ENCODE results near the gene TTC5.
"Not testable (repeated sequence)": the region's sequence is repeated elsewhere in the genome, so short reads cannot be mapped to it uniquely, and the experiment has no call there.

Gene TTC5

GRCh38 chr14:20306079-20306423 lies 300 bp upstream of the TTC5 start:
- Histone ChIP-seq H3K4me3 (ENCODE audit: low read depth, low read length) (peak overlapping the region; percentile 85), H3K79me2 (peaks cover 7% of the 10 kb centered on the region), H3K4me2 (ENCODE audit: low read length) (no peak overlapping the region), H3K27me3 (ENCODE audit: control insufficient read depth, insufficient read depth, low read length) (no peaks in the 10 kb centered on the region), H3K4me1 (peaks cover 8% of the 10 kb centered on the region), H3K9me3 (ENCODE audit: control insufficient read depth, low read length) (no peaks in the 10 kb centered on the region), H3K9ac (no peak overlapping the region), H3K27ac (no peak overlapping the region), H3K36me3 (ENCODE audit: control insufficient read depth, insufficient read depth, low read length) (no peaks in the 10 kb centered on the region), H2AFZ (peak overlapping the region; percentile 63)
- no peak for TF ChIP-seq CTCF (IDR thresholded peaks at IDR 0.05)

- Histone ChIP-seq H3K9me3 (ENCODE audit: control insufficient read depth, low read length) (no peaks in the 10 kb centered on the region), H3K36me3 (ENCODE audit: control insufficient read depth, insufficient read depth, low read length) (no peaks in the 10 kb centered on the region), H3K4me1 (peaks cover 8% of the 10 kb centered on the region), H3K9ac (no peak overlapping the region), H3K4me3 (ENCODE audit: low read depth, low read length) (no peak overlapping the region), H3K79me2 (peaks cover 7% of the 10 kb centered on the region), H3K27me3 (ENCODE audit: control insufficient read depth, insufficient read depth, low read length) (no peaks in the 10 kb centered on the region), H2AFZ (no peak overlapping the region), H3K4me2 (ENCODE audit: low read length) (no peak overlapping the region), H3K27ac (no peak overlapping the region)
- no peak for TF ChIP-seq CTCF (IDR thresholded peaks at IDR 0.05)
Measured at GRCh38 chr14:20302042-20302755, 3.6 kb downstream of the TTC5 start.

- Histone ChIP-seq H3K4me1 (no peaks in the 10 kb centered on the region), H3K4me3 (ENCODE audit: low read depth, low read length) (no peak overlapping the region), H2AFZ (no peak overlapping the region), H3K79me2 (no peaks in the 10 kb centered on the region), H3K27ac (no peak overlapping the region), H3K27me3 (ENCODE audit: control insufficient read depth, insufficient read depth, low read length) (no peaks in the 10 kb centered on the region), H3K4me2 (ENCODE audit: low read length) (no peak overlapping the region), H3K9me3 (ENCODE audit: control insufficient read depth, low read length) (no peaks in the 10 kb centered on the region), H3K36me3 (ENCODE audit: control insufficient read depth, insufficient read depth, low read length) (no peaks in the 10 kb centered on the region), H3K9ac (no peak overlapping the region)
- TF ChIP-seq CTCF (IDR thresholded peaks at IDR 0.05): no peak
Measured at GRCh38 chr14:20295067-20295466, 10.7 kb downstream of the TTC5 start.

GRCh38 chr14:20294636-20295035 lies 11.1 kb downstream of the TTC5 start:
- Histone ChIP-seq H3K36me3 (ENCODE audit: control insufficient read depth, insufficient read depth, low read length) (no peaks in the 10 kb centered on the region), H3K27ac (no peak overlapping the region)

GRCh38 chr14:20281998-20282397 lies 23.8 kb downstream of the TTC5 start:
- not testable (repeated sequence) for H3K27ac ChIP-seq; H3K4me3 ChIP-seq (ENCODE audit: low read depth, low read length); H2AFZ ChIP-seq; H3K4me1 ChIP-seq; H3K79me2 ChIP-seq; H3K36me3 ChIP-seq (ENCODE audit: control insufficient read depth, insufficient read depth, low read length); H3K9me3 ChIP-seq (ENCODE audit: control insufficient read depth, low read length); H3K4me2 ChIP-seq (ENCODE audit: low read length); H3K27me3 ChIP-seq (ENCODE audit: control insufficient read depth, insufficient read depth, low read length); H3K9ac ChIP-seq

More at GRCh38 chr14:20294636-20295035, 11.1 kb downstream of the TTC5 start:
- Histone ChIP-seq H3K79me2 (no peaks in the 10 kb centered on the region), H3K27me3 (ENCODE audit: control insufficient read depth, insufficient read depth, low read length) (no peaks in the 10 kb centered on the region), H3K9ac (no peak overlapping the region), H3K4me1 (no peaks in the 10 kb centered on the region), H3K4me2 (ENCODE audit: low read length) (no peak overlapping the region), H2AFZ (no peak overlapping the region), H3K4me3 (ENCODE audit: low read depth, low read length) (no peak overlapping the region), H3K9me3 (ENCODE audit: control insufficient read depth, low read length) (no peaks in the 10 kb centered on the region)
- TF ChIP-seq CTCF (IDR thresholded peaks at IDR 0.05): no peak

GRCh38 chr14:20280265-20280664 lies 25.5 kb downstream of the TTC5 start:
- not testable (repeated sequence) for H3K9me3 ChIP-seq (ENCODE audit: control insufficient read depth, low read length); H3K27me3 ChIP-seq (ENCODE audit: control insufficient read depth, insufficient read depth, low read length); H3K4me2 ChIP-seq (ENCODE audit: low read length); H2AFZ ChIP-seq; H3K9ac ChIP-seq; H3K36me3 ChIP-seq (ENCODE audit: control insufficient read depth, insufficient read depth, low read length); H3K27ac ChIP-seq; H3K4me3 ChIP-seq (ENCODE audit: low read depth, low read length); H3K4me1 ChIP-seq; H3K79me2 ChIP-seq

Measured in parathyroid adenoma (tissue), 2 donors.